ENCODE measurements around the gene TRIO. TPM values are rescaled to one million over a fixed set of nuclear protein-coding genes. Genes with fewer than 3 reads are reported as not detected.
A peak's percentile ranks its signal among the peaks of the same experiment; 100 is the strongest.

Gene TRIO
- total and polyA plus RNA-seq, 11 donors, result 35.2 to 99.1 (median 58.4) TPM

- peaks cover 3 to 62% (median 42%) of the 10 kb centered on the region in 12 donors for H3K4me1 ChIP-seq
- peak in 1 of 4 donors; percentile 19 for ATAC-seq
Measured at GRCh38 chr5:14178091-14178490, 34.9 kb downstream of the TRIO start.

GRCh38 chr5:14178671-14179211 lies 35.6 kb downstream of the TRIO start:
- 63 to 71% (median 68%) methylated on average over 10 of the region's 10 CpGs for WGBS, 4 donors
- peaks cover 3 to 62% (median 43%) of the 10 kb centered on the region in 12 donors for H3K4me1 ChIP-seq
- intact Hi-C loops (cut with DNase I), result no loop called here
- H3K4me3 ChIP-seq, result no peak overlapping the region
- H3K9me3 ChIP-seq, result no peaks in the 10 kb centered on the region
- peak overlapping the region in 3 of 12 donors; percentile 3 to 52 (median 14) for H3K27ac ChIP-seq
- no peaks in the 10 kb centered on the region for H3K36me3 ChIP-seq
- H3K27me3 ChIP-seq, result no peaks in the 10 kb centered on the region
- DNase-seq (no peak), ATAC-seq (peak in 2 of 4 donors; percentile 12 to 16)
- TF ChIP-seq CTCF (IDR thresholded peaks at IDR 0.05) (no peak), POLR2A (IDR thresholded peaks at IDR 0.05) (no peak)

More at GRCh38 chr5:14178091-14178490, 34.9 kb downstream of the TRIO start:
- peak overlapping the region in 1 of 12 donors; percentile 14 for H3K27ac ChIP-seq
- TF ChIP-seq POLR2A (IDR thresholded peaks at IDR 0.05) (no peak), CTCF (IDR thresholded peaks at IDR 0.05) (no peak)
- no peaks in the 10 kb centered on the region for H3K9me3 ChIP-seq
- no peak for DNase-seq
- intact Hi-C loops (cut with DNase I), result no loop called here
- H3K4me3 ChIP-seq, result no peak overlapping the region
- H3K27me3 ChIP-seq, result no peaks in the 10 kb centered on the region
- no peaks in the 10 kb centered on the region for H3K36me3 ChIP-seq
- 47 to 63% (median 53%) methylated on average over 4 of the region's 4 CpGs for WGBS, 4 donors

GRCh38 chr5:14179446-14179845 lies 36.3 kb downstream of the TRIO start:
- intact Hi-C loops (cut with DNase I), result no loop called here
- Histone ChIP-seq H3K4me1 (peaks cover 0 to 62% (median 43%) of the 10 kb centered on the region in 12 donors), H3K27ac (peak overlapping the region in 1 of 12 donors; percentile 12), H3K36me3 (no peaks in the 10 kb centered on the region), H3K27me3 (no peaks in the 10 kb centered on the region), H3K4me3 (no peak overlapping the region), H3K9me3 (no peaks in the 10 kb centered on the region)
- ATAC-seq, result no peak
- TF ChIP-seq POLR2A (IDR thresholded peaks at IDR 0.05) (no peak), CTCF (IDR thresholded peaks at IDR 0.05) (no peak)
- DNase-seq, result no peak
- WGBS, 4 donors, result 87 to 91% (median 88%) methylated on average over 6 of the region's 6 CpGs

GRCh38 chr5:14180437-14180836 lies 37.3 kb downstream of the TRIO start:
- Histone ChIP-seq H3K9me3 (no peaks in the 10 kb centered on the region), H3K27me3 (no peaks in the 10 kb centered on the region), H3K36me3 (no peaks in the 10 kb centered on the region), H3K4me1 (peaks cover 7 to 68% (median 49%) of the 10 kb centered on the region in 12 donors), H3K27ac (peak overlapping the region in 1 of 12 donors; percentile 90), H3K4me3 (no peak overlapping the region)
- ATAC-seq (no peak), DNase-seq (no peak)
- TF ChIP-seq CTCF (IDR thresholded peaks at IDR 0.05) (no peak), POLR2A (IDR thresholded peaks at IDR 0.05) (no peak)
- intact Hi-C loops (cut with DNase I), result loop anchor here in 3 of 10 donors (5.0 kb wide), 1 partner anchor 33 kb away; no protein-coding TSS in a partner anchor
- WGBS, 4 donors, result 84 to 94% (median 89%) methylated on average over 3 of the region's 3 CpGs
